CD4-positive, alpha-beta memory T cell (primary cell): ENCODE measurements around the gene LRRC71. TPM values are rescaled to one million over a fixed set of nuclear protein-coding genes. Genes with fewer than 3 reads are reported as not detected.

Source experiments
- CTCF ChIA-PET: fragments of 350-600 bp; sonication (Branson Sonifier 250); formaldehyde crosslinking; loops from one replicate; lab custom pipeline; 2021; ENCODE audit warnings: inconsistent platforms; ENCODE audit not compliant: partially characterized antibody; lab: Charles Lee
- POLR2A ChIA-PET: fragments of 350-600 bp; sonication (Branson Sonifier 250); formaldehyde crosslinking; loops from one replicate; lab custom pipeline; 2021; ENCODE audit not compliant: partially characterized antibody; lab: Charles Lee
- DNase-seq, 5 donors: peaks; one replicate each; pipeline versions ENCODE4 v3.0.0 to v3.0.0-alpha.2; 2020 to 2022; ENCODE audit warnings: mixed read lengths in 1 of 5
- H3K27ac ChIP-seq: one replicate; pipeline ENCODE4 v1.7.0; 2013; ENCODE audit warnings: low read depth, low read length
- H3K27me3 ChIP-seq: 2 replicates; pipeline ENCODE4 v1.7.0; 2013; ENCODE audit warnings: mild to moderate bottlenecking, low read length, moderate library complexity; ENCODE audit not compliant: insufficient read depth
- H3K36me3 ChIP-seq: 2 replicates; pipeline ENCODE4 v1.7.0; 2013; ENCODE audit warnings: mild to moderate bottlenecking, low read length, moderate library complexity; ENCODE audit not compliant: insufficient read depth
- H3K4me1 ChIP-seq: 2 replicates; pipeline ENCODE4 v1.7.0; 2013; ENCODE audit warnings: mild to moderate bottlenecking, low read length, moderate library complexity; ENCODE audit not compliant: insufficient read depth
- H3K4me3 ChIP-seq, 2 donors: one replicate each; pipeline ENCODE4 v1.7.0; 2013; ENCODE audit warnings: low read length in 2 of 2, mild to moderate bottlenecking in 1 of 2
- H3K9me3 ChIP-seq, 2 donors: one replicate each; pipeline ENCODE4 v1.7.0; 2013; ENCODE audit warnings: low read length in 2 of 2, control low read depth in 1 of 2; ENCODE audit not compliant: control insufficient read depth in 1 of 2
- H3K27ac Mint-ChIP-seq, 7 donors: one replicate each; pipeline ENCODE4 v1.8.0; 2020 to 2021; ENCODE audit warnings: mixed read lengths in 7 of 7, mild to moderate bottlenecking in 6 of 7, inconsistent platforms in 3 of 7, moderate library complexity in 3 of 7
- H3K27me3 Mint-ChIP-seq, 2 donors: one replicate each; pipeline ENCODE4 v1.8.0; 2020 to 2021; ENCODE audit warnings: mixed read lengths in 2 of 2
- H3K36me3 Mint-ChIP-seq, 2 donors: one replicate each; pipeline ENCODE4 v1.8.0; 2020 to 2021; ENCODE audit warnings: mixed read lengths in 2 of 2, inconsistent platforms in 1 of 2, mild to moderate bottlenecking in 1 of 2
- H3K4me1 Mint-ChIP-seq, 4 donors: one replicate each; pipeline ENCODE4 v1.8.0; 2020 to 2021; ENCODE audit warnings: mixed read lengths in 4 of 4, mild to moderate bottlenecking in 1 of 4
- H3K4me3 Mint-ChIP-seq, 8 donors: one replicate each; pipeline ENCODE4 v1.8.0; 2020 to 2021; ENCODE audit warnings: mixed read lengths in 8 of 8, mild to moderate bottlenecking in 7 of 8, moderate library complexity in 6 of 8, inconsistent platforms in 3 of 8
- H3K9me3 Mint-ChIP-seq, 8 donors: one replicate each; pipeline ENCODE4 v1.8.0; 2020 to 2021; ENCODE audit warnings: mixed read lengths in 8 of 8, mild to moderate bottlenecking in 5 of 8, inconsistent platforms in 3 of 8, moderate library complexity in 1 of 8
- intact Hi-C: fragments of 100-400 bp; cut with micrococcal nuclease; formaldehyde crosslinking; loops from one replicate; pipeline ENCODE4 v1.15.1; 2023
- polyA plus RNA-seq, 2 donors: library from polyadenylated mRNA; unstranded; fragments of 300-500 nt; fragmentation: Illumina TruSeq; gene quantifications; one replicate each; pipeline ENCODE4 v1.2.3, GENCODE V29; 2021
- total RNA-seq, 2 experiments: library from RNA; stranded (reverse); gene quantifications; one replicate each; pipeline ENCODE4 v1.2.3, GENCODE V29; 2021

Gene LRRC71
- total and polyA plus RNA-seq, 4 experiments from 2014 or later = not detected

- peaks cover 14 to 31% of the 10 kb centered on the region in 2 donors for H3K27me3 Mint-ChIP-seq
- Histone ChIP-seq H3K36me3 (no peaks in the 10 kb centered on the region), H3K27me3 (peaks cover 9% of the 10 kb centered on the region), H3K4me1 (peaks cover 22% of the 10 kb centered on the region), H3K9me3 (no peaks in the 10 kb centered on the region), H3K27ac (no peak overlapping the region), H3K4me3 (no peak overlapping the region)
- CTCF ChIA-PET = interaction anchor here (0.8 to 7.7 kb wide), 33 partner anchors 8 to 266 kb away, joined by 3 to 130 read pairs (median 5); partner anchors contain the start of genes ISG20L2, METTL25B and NTRK1
- no peaks in the 10 kb centered on the region for H3K36me3 Mint-ChIP-seq
- H3K4me1 Mint-ChIP-seq = peaks cover 7 to 23% (median 9%) of the 10 kb centered on the region in 4 donors
- peak overlapping the region in 2 of 7 donors; percentile 1 to 14 for H3K27ac Mint-ChIP-seq
- POLR2A ChIA-PET = interaction anchor here (0.5 to 2.3 kb wide), 3 partner anchors 51 to 97 kb away, joined by 3 to 6 read pairs (median 4); no protein-coding TSS in a partner anchor
- H3K4me3 Mint-ChIP-seq = peak overlapping the region in 2 of 8 donors; percentile 9 to 46
- intact Hi-C loops = loop anchor here (1.0 to 10.0 kb wide), 5 partner anchors 51 to 247 kb away; partner anchors contain the start of gene ETV3
- no peaks in the 10 kb centered on the region for H3K9me3 Mint-ChIP-seq
- peak; percentile 27 to 47 (median 28) for DNase-seq
Measured at GRCh38 chr1:156889802-156890580, 30.4 kb upstream of the LRRC71 start.

- Mint-ChIP-seq H3K4me1 (peaks cover 7 to 29% (median 9%) of the 10 kb centered on the region in 4 donors), H3K27ac (peak overlapping the region in 6 of 7 donors; percentile 25 to 77 (median 54)), H3K36me3 (no peaks in the 10 kb centered on the region), H3K27me3 (peaks cover 20 to 32% of the 10 kb centered on the region in 2 donors), H3K9me3 (peaks cover 0 to under 1% (median 0%) of the 10 kb centered on the region in 8 donors), H3K4me3 (peak overlapping the region; percentile 69 to 84 (median 73))
- no peaks in the 10 kb centered on the region for H3K36me3 ChIP-seq
- peak; percentile 77 to 82 (median 80) for DNase-seq
- H3K4me3 ChIP-seq = peak overlapping the region in 1 of 2 donors; percentile 34
- no peak overlapping the region for H3K27ac ChIP-seq
- H3K9me3 ChIP-seq = no peaks in the 10 kb centered on the region
- peaks cover 22% of the 10 kb centered on the region for H3K4me1 ChIP-seq
- CTCF ChIA-PET = interaction anchor here (0.6 to 7.7 kb wide), 24 partner anchors 9 to 202 kb away, joined by 3 to 130 read pairs (median 4); partner anchors contain the start of genes ISG20L2, METTL25B and NTRK1
- intact Hi-C loops = loop anchor here (1.0 to 10.0 kb wide), 5 partner anchors 35 to 245 kb away; partner anchors contain the start of gene ETV3
- POLR2A ChIA-PET = interaction anchor here (0.6 to 2.3 kb wide), 4 partner anchors 32 to 182 kb away, joined by 3 to 6 read pairs (median 4); partner anchors contain the start of gene NTRK1
- H3K27me3 ChIP-seq = peaks cover 11% of the 10 kb centered on the region
Measured at GRCh38 chr1:156892190-156893047, 28.0 kb upstream of the LRRC71 start.

GRCh38 chr1:156893048-156893953 is 27.1 kb upstream of the LRRC71 start, which contains the start of gene PEAR1:
Gene PEAR1, plus strand, starts transcription at chr1:156893718. Its CDS starts 10,209 bp downstream, at chr1:156903927.
- peaks cover 7 to 29% (median 10%) of the 10 kb centered on the region in 4 donors for H3K4me1 Mint-ChIP-seq
- DNase-seq = no peak
- CTCF ChIA-PET = interaction anchor here (0.6 to 7.7 kb wide), 16 partner anchors 31 to 203 kb away, joined by 3 to 130 read pairs (median 12); partner anchors contain the start of genes ISG20L2, METTL25B and NTRK1
- intact Hi-C loops = loop anchor here (5.0 to 10.0 kb wide), 2 partner anchors 182 to 244 kb away; partner anchors contain the start of gene ETV3
- Histone ChIP-seq H3K36me3 (no peaks in the 10 kb centered on the region), H3K9me3 (no peaks in the 10 kb centered on the region), H3K27me3 (peaks cover 11% of the 10 kb centered on the region), H3K27ac (no peak within 1 kb of the TSS), H3K4me3 (peak within 1 kb of the TSS in 1 of 2 donors; percentile 34), H3K4me1 (peaks cover 22% of the 10 kb centered on the region)
- H3K4me3 Mint-ChIP-seq = peak within 1 kb of the TSS; percentile 69 to 84 (median 73)
- H3K9me3 Mint-ChIP-seq = peaks cover 0 to 2% (median 0%) of the 10 kb centered on the region in 8 donors
- peaks cover 18 to 35% of the 10 kb centered on the region in 2 donors for H3K27me3 Mint-ChIP-seq
- peak within 1 kb of the TSS in 2 of 7 donors; percentile 22 to 66 for H3K27ac Mint-ChIP-seq
- no peaks in the 10 kb centered on the region for H3K36me3 Mint-ChIP-seq
- POLR2A ChIA-PET = interaction anchor here (0.6 to 1.4 kb wide), 2 partner anchors 34 to 181 kb away, joined by 3 to 5 read pairs; no protein-coding TSS in a partner anchor

GRCh38 chr1:156894001-156894400 is 26.4 kb upstream of the LRRC71 start:
- H3K27me3 ChIP-seq = peaks cover 11% of the 10 kb centered on the region
- H3K27ac ChIP-seq = no peak overlapping the region
- H3K4me3 ChIP-seq = no peak overlapping the region
- CTCF ChIA-PET = interaction anchor here (1.1 to 6.9 kb wide), 3 partner anchors 57 to 204 kb away, joined by 3 to 69 read pairs (median 3); no protein-coding TSS in a partner anchor
- Mint-ChIP-seq H3K36me3 (no peaks in the 10 kb centered on the region), H3K27me3 (peaks cover 20 to 36% of the 10 kb centered on the region in 2 donors), H3K4me1 (peaks cover 7 to 29% (median 12%) of the 10 kb centered on the region in 4 donors), H3K27ac (no peak overlapping the region), H3K9me3 (peaks cover 0 to 2% (median 0%) of the 10 kb centered on the region in 8 donors), H3K4me3 (peak overlapping the region in 4 of 8 donors; percentile 25 to 58 (median 40))
- POLR2A ChIA-PET = no interaction called here
- no peak for DNase-seq
- H3K4me1 ChIP-seq = peaks cover 22% of the 10 kb centered on the region
- no peaks in the 10 kb centered on the region for H3K9me3 ChIP-seq
- no peaks in the 10 kb centered on the region for H3K36me3 ChIP-seq
- intact Hi-C loops = loop anchor here (5.0 to 10.0 kb wide), 2 partner anchors 181 to 243 kb away; partner anchors contain the start of gene ETV3

GRCh38 chr1:156894711-156895454 is 25.5 kb upstream of the LRRC71 start:
- H3K4me1 ChIP-seq = peaks cover 22% of the 10 kb centered on the region
- Mint-ChIP-seq H3K27ac (no peak overlapping the region), H3K27me3 (peaks cover 22 to 33% of the 10 kb centered on the region in 2 donors), H3K4me3 (no peak overlapping the region), H3K36me3 (no peaks in the 10 kb centered on the region), H3K9me3 (peaks cover 0 to 2% (median 0%) of the 10 kb centered on the region in 8 donors), H3K4me1 (peaks cover 7 to 29% (median 12%) of the 10 kb centered on the region in 4 donors)
- H3K4me3 ChIP-seq = no peak overlapping the region
- CTCF ChIA-PET = interaction anchor here (0.8 to 6.9 kb wide), 4 partner anchors 57 to 205 kb away, joined by 3 to 69 read pairs (median 3); no protein-coding TSS in a partner anchor
- no peaks in the 10 kb centered on the region for H3K9me3 ChIP-seq
- H3K27ac ChIP-seq = no peak overlapping the region
- H3K27me3 ChIP-seq = peaks cover 11% of the 10 kb centered on the region
- H3K36me3 ChIP-seq = no peaks in the 10 kb centered on the region
- intact Hi-C loops = loop anchor here (5.0 to 10.0 kb wide), 2 partner anchors 180 to 242 kb away; partner anchors contain the start of gene ETV3
- no peak for DNase-seq
- POLR2A ChIA-PET = no interaction called here
